Keratinocyte (primary cell): ENCODE results near the gene ATG4A. TPM values are rescaled to one million over a fixed set of nuclear protein-coding genes. Genes with fewer than 3 reads are reported as not detected.

Source experiments
- DNase-seq: peaks from one replicate; pipeline ENCODE4 v3.0.0-alpha.2; 2011; ENCODE audit warnings: low read depth, missing footprints, low spot score
- FAIRE-seq: peaks from 2 replicates; lab custom pipeline; 2011; peaks lifted over from hg19 to GRCh38; lab: Jason Lieb, UNC
- H2AFZ ChIP-seq: 2 replicates; pipeline ENCODE4 v1.6.0; 2012; ENCODE audit warnings: low read length, control low read depth, inconsistent platforms; ENCODE audit not compliant: control insufficient read depth
- H3K27ac ChIP-seq: 2 replicates; pipeline ENCODE4 v1.5.1; 2011; ENCODE audit warnings: low read length; ENCODE audit not compliant: control insufficient read depth, insufficient read depth
- H3K27me3 ChIP-seq: 3 replicates; pipeline ENCODE4 v1.6.0; 2011; ENCODE audit warnings: low read length; ENCODE audit not compliant: control insufficient read depth, insufficient read depth; ENCODE audit errors: extremely low read depth
- H3K36me3 ChIP-seq, 2 experiments: 2 replicates in 1 of 2; 3 replicates in 1 of 2; pipeline ENCODE4 v1.5.1; 2011; ENCODE audit warnings: low read length in 2 of 2, mild to moderate bottlenecking in 1 of 2; ENCODE audit not compliant: control insufficient read depth in 2 of 2, insufficient read depth in 2 of 2; ENCODE audit errors: extremely low read depth in 1 of 2
- H3K4me1 ChIP-seq: 3 replicates; pipeline ENCODE4 v1.5.1; 2011; ENCODE audit warnings: low read length; ENCODE audit not compliant: control insufficient read depth, insufficient read depth; ENCODE audit errors: extremely low read depth
- H3K4me2 ChIP-seq: 3 replicates; pipeline ENCODE4 v1.6.0; 2011; ENCODE audit warnings: low read depth, low read length; ENCODE audit not compliant: control insufficient read depth, insufficient read depth; ENCODE audit errors: extremely low read depth
- H3K4me3 ChIP-seq, 3 experiments: fragments of 200-600 bp in 1 of 3; sonication (generic) in 1 of 3; 2 replicates in 2 of 3; 3 replicates in 1 of 3; pipeline ENCODE4 v1.5.1; 2011 to 2016; ENCODE audit warnings: low read length in 3 of 3, mild to moderate bottlenecking in 3 of 3, control low read depth in 2 of 3, inconsistent platforms in 1 of 3, low read depth in 1 of 3, mixed read lengths in 1 of 3, mixed run types in 1 of 3, moderate library complexity in 1 of 3; ENCODE audit not compliant: control insufficient read depth in 2 of 3, insufficient read depth in 2 of 3; ENCODE audit errors: extremely low read depth in 1 of 3
- H3K79me2 ChIP-seq: 2 replicates; pipeline ENCODE4 v1.6.0; 2012; ENCODE audit warnings: low read length; ENCODE audit not compliant: control insufficient read depth, insufficient read depth
- H3K9ac ChIP-seq: 3 replicates; pipeline ENCODE4 v1.6.0; 2011; ENCODE audit warnings: low read length; ENCODE audit not compliant: control insufficient read depth, insufficient read depth; ENCODE audit errors: extremely low read depth
- H3K9me1 ChIP-seq: 3 replicates; pipeline ENCODE4 v1.6.0; 2011; ENCODE audit warnings: low read length; ENCODE audit not compliant: control insufficient read depth, insufficient read depth; ENCODE audit errors: extremely low read depth
- H3K9me3 ChIP-seq: 2 replicates; pipeline ENCODE4 v1.5.1; 2012; ENCODE audit warnings: low read depth, low read length; ENCODE audit not compliant: control insufficient read depth
- H4K20me1 ChIP-seq: 3 replicates; pipeline ENCODE4 v1.6.0; 2011; ENCODE audit warnings: low read length; ENCODE audit not compliant: control insufficient read depth, insufficient read depth; ENCODE audit errors: extremely low read depth
- CTCF ChIP-seq, 3 experiments: IDR thresholded peaks in 1 of 3; conservative IDR thresholded peaks in 1 of 3; optimal IDR thresholded peaks in 1 of 3; 2 replicates in 2 of 3; 3 replicates in 1 of 3; pipeline versions ENCODE3 to v1.5.1; 2011; ENCODE audit warnings: low read length in 3 of 3, mild to moderate bottlenecking in 3 of 3, moderate library complexity in 2 of 3, control low read depth in 1 of 3, inconsistent platforms in 1 of 3; ENCODE audit not compliant: insufficient read depth in 2 of 3; ENCODE audit errors: extremely low read depth in 1 of 3
- EZH2 ChIP-seq: IDR thresholded peaks from one replicate; pipeline ENCODE4 v1.6.1; 2012; ENCODE audit warnings: inconsistent platforms, mild to moderate bottlenecking, low read length, moderate library complexity
- dilution Hi-C: fragments of 300-500 bp; cut with MboI; formaldehyde crosslinking; loops from one replicate; pipeline ENCODE4 v1.7.0; 2020; ENCODE audit warnings: low sequenced_read_pairs; ENCODE audit not compliant: extremely low pct_ligation_motif_present
- polyA plus RNA-seq, 5 experiments: library from polyadenylated mRNA; depleted of rRNA in 3 of 5; stranded (reverse) in 3 of 5; stranded (forward) in 1 of 5; unstranded in 1 of 5; fragments of >200 nt; gene quantifications; 1 replicate in 1 of 5; 2 replicates in 3 of 5; 3 replicates in 1 of 5; pipeline versions ENCODE4 v1.2.1 to v1.2.3, GENCODE V29; 2011 to 2012; ENCODE audit warnings: missing spikeins in 2 of 5, low read depth in 1 of 5, low replicate concordance in 1 of 5

ATG4A gene
- polyA plus RNA-seq, 1 donor (not counting 4 experiments of a cell fraction or from before 2014, with no cell fraction given), result 19.3 TPM

GRCh38 chrX:108132034-108132433 is 40.5 kb downstream of the ATG4A start:
- Histone ChIP-seq H2AFZ (no peak overlapping the region), H3K36me3 (no peaks in the 10 kb centered on the region), H3K9me3 (no peaks in the 10 kb centered on the region), H3K4me2 (no peak overlapping the region), H3K9ac (no peak overlapping the region), H3K9me1 (no peaks in the 10 kb centered on the region), H3K4me1 (peaks cover 8% of the 10 kb centered on the region), H4K20me1 (no peaks in the 10 kb centered on the region), H3K27ac (no peak overlapping the region), H3K79me2 (no peaks in the 10 kb centered on the region), H3K27me3 (no peaks in the 10 kb centered on the region), H3K4me3 (no peak overlapping the region)
- TF ChIP-seq CTCF (optimal IDR thresholded peaks at IDR 0.05 in 1 of 3, IDR thresholded peaks at IDR 0.05 in 1 of 3, conservative IDR thresholded peaks at IDR 0.05 in 1 of 3; ENCODE audit: extremely low read depth in 1 of 3, insufficient read depth in 2 of 3, low read length in 3 of 3) (no peak), EZH2 (no peak)
- dilution Hi-C loops, result no loop called here
- FAIRE-seq (no peak), DNase-seq (no peak)

GRCh38 chrX:108132876-108133275 is 41.3 kb downstream of the ATG4A start:
- H3K9ac ChIP-seq, result no peak overlapping the region
- peaks cover 8% of the 10 kb centered on the region for H3K4me1 ChIP-seq
- H3K9me1 ChIP-seq, result no peaks in the 10 kb centered on the region
- H3K27ac ChIP-seq, result no peak overlapping the region
- DNase-seq, result no peak
- no peaks in the 10 kb centered on the region for H4K20me1 ChIP-seq
- no peaks in the 10 kb centered on the region for H3K36me3 ChIP-seq
- no peaks in the 10 kb centered on the region for H3K9me3 ChIP-seq
- TF ChIP-seq CTCF (optimal IDR thresholded peaks at IDR 0.05 in 1 of 3, IDR thresholded peaks at IDR 0.05 in 1 of 3, conservative IDR thresholded peaks at IDR 0.05 in 1 of 3; ENCODE audit: extremely low read depth in 1 of 3, insufficient read depth in 2 of 3, low read length in 3 of 3) (no peak), EZH2 (no peak)
- no peak overlapping the region for H3K4me3 ChIP-seq
- dilution Hi-C loops, result no loop called here
- no peak for FAIRE-seq
- H3K4me2 ChIP-seq, result no peak overlapping the region
- H2AFZ ChIP-seq, result no peak overlapping the region
- H3K27me3 ChIP-seq, result no peaks in the 10 kb centered on the region
- no peaks in the 10 kb centered on the region for H3K79me2 ChIP-seq
